ENCODE measurements around the gene NBL1. TPM values are rescaled to one million over a fixed set of nuclear protein-coding genes. Genes with fewer than 3 reads are reported as not detected.

Gene NBL1
- polyA plus RNA-seq, 3 donors, result 0.07 TPM; not detected in 2

GRCh38 chr1:19619697-19620384 lies 24.3 kb upstream of the NBL1 start:
- Histone ChIP-seq H3K27me3 (ENCODE audit: control insufficient read depth in 2 of 2, insufficient read depth in 2 of 2, low read length in 2 of 2) (no peaks in the 10 kb centered on the region), H3K36me3 (replicated peaks in 1 of 2; ENCODE audit: control insufficient read depth in 1 of 2, insufficient read depth in 2 of 2, low read length in 2 of 2) (peaks cover 22 to 71% of the 10 kb centered on the region in 2 donors), H4K20me1 (ENCODE audit: insufficient read depth, low read length) (peaks cover 72% of the 10 kb centered on the region), H3K4me3 (replicated peaks in 1 of 3; ENCODE audit: low read depth in 2 of 3, low read length in 3 of 3) (no peak overlapping the region), H3K4me1 (ENCODE audit: control insufficient read depth in 1 of 2, insufficient read depth in 2 of 2, low read length in 2 of 2) (no peaks in the 10 kb centered on the region), H3K9me3 (replicated peaks in 1 of 2; ENCODE audit: control insufficient read depth in 1 of 2, insufficient read depth in 1 of 2, low read length in 2 of 2) (no peaks in the 10 kb centered on the region), H3K4me2 (replicated peaks; ENCODE audit: extremely low read depth, low read length, poor library complexity, severe bottlenecking) (no peak overlapping the region), H3K9ac (ENCODE audit: insufficient read depth, low read length, poor library complexity, severe bottlenecking) (no peak overlapping the region), H3K27ac (ENCODE audit: low read depth in 1 of 2, low read length in 2 of 2) (no peak overlapping the region), H3K79me2 (ENCODE audit: insufficient read depth, low read length) (peaks cover 25% of the 10 kb centered on the region), H2AFZ (ENCODE audit: insufficient read depth, low read depth, low read length, poor library complexity, severe bottlenecking) (no peak overlapping the region)
- no CpG with 5 or more reads among the region's 3 CpGs for WGBS (ENCODE audit: insufficient coverage)
- Mint-ChIP-seq H3K36me3 (peaks cover 33 to 49% of the 10 kb centered on the region in 2 donors), H3K4me1 (no peaks in the 10 kb centered on the region), H3K9me3 (no peaks in the 10 kb centered on the region), H3K27ac (no peak overlapping the region), H3K4me3 (no peak overlapping the region), H3K27me3 (ENCODE audit: low read depth in 3 of 3) (no peaks in the 10 kb centered on the region)
- no peak for DNase-seq
- intact Hi-C loops (cut with micrococcal nuclease), result no loop called here
- TF ChIP-seq, protein P1, sequence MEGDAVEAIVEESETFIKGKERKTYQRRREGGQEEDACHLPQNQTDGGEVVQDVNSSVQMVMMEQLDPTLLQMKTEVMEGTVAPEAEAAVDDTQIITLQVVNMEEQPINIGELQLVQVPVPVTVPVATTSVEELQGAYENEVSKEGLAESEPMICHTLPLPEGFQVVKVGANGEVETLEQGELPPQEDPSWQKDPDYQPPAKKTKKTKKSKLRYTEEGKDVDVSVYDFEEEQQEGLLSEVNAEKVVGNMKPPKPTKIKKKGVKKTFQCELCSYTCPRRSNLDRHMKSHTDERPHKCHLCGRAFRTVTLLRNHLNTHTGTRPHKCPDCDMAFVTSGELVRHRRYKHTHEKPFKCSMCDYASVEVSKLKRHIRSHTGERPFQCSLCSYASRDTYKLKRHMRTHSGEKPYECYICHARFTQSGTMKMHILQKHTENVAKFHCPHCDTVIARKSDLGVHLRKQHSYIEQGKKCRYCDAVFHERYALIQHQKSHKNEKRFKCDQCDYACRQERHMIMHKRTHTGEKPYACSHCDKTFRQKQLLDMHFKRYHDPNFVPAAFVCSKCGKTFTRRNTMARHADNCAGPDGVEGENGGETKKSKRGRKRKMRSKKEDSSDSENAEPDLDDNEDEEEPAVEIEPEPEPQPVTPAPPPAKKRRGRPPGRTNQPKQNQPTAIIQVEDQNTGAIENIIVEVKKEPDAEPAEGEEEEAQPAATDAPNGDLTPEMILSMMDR (IDR thresholded peaks at IDR 0.05), result no peak

- no peak overlapping the region for H3K4me2 ChIP-seq (replicated peaks; ENCODE audit: extremely low read depth, low read length, poor library complexity, severe bottlenecking)
- no peaks in the 10 kb centered on the region for H3K27me3 ChIP-seq (ENCODE audit: control insufficient read depth in 2 of 2, insufficient read depth in 2 of 2, low read length in 2 of 2)
- H3K27ac Mint-ChIP-seq, result no peak overlapping the region
- H3K36me3 ChIP-seq (replicated peaks in 1 of 2; ENCODE audit: control insufficient read depth in 1 of 2, insufficient read depth in 2 of 2, low read length in 2 of 2), result peaks cover 30 to 72% of the 10 kb centered on the region in 2 donors
- no peak overlapping the region for H3K4me3 ChIP-seq (replicated peaks in 1 of 3; ENCODE audit: low read depth in 2 of 3, low read length in 3 of 3)
- DNase-seq, result no peak
- H3K4me1 ChIP-seq (ENCODE audit: control insufficient read depth in 1 of 2, insufficient read depth in 2 of 2, low read length in 2 of 2), result no peaks in the 10 kb centered on the region
- TF ChIP-seq, protein P1 (IDR thresholded peaks at IDR 0.05), result no peak
- H3K4me1 Mint-ChIP-seq, result no peaks in the 10 kb centered on the region
- peaks cover 64% of the 10 kb centered on the region for H4K20me1 ChIP-seq (ENCODE audit: insufficient read depth, low read length)
- intact Hi-C loops (cut with micrococcal nuclease), result no loop called here
- H3K27ac ChIP-seq (ENCODE audit: low read depth in 1 of 2, low read length in 2 of 2), result no peak overlapping the region
- peaks cover 34 to 49% of the 10 kb centered on the region in 2 donors for H3K36me3 Mint-ChIP-seq
- H3K27me3 Mint-ChIP-seq (ENCODE audit: low read depth in 3 of 3), result no peaks in the 10 kb centered on the region
- no peak overlapping the region for H3K9ac ChIP-seq (ENCODE audit: insufficient read depth, low read length, poor library complexity, severe bottlenecking)
- 100% methylated on average over 1 of the region's 3 CpGs for WGBS (ENCODE audit: insufficient coverage)
- no peak overlapping the region for H2AFZ ChIP-seq (ENCODE audit: insufficient read depth, low read depth, low read length, poor library complexity, severe bottlenecking)
- H3K9me3 ChIP-seq (replicated peaks in 1 of 2; ENCODE audit: control insufficient read depth in 1 of 2, insufficient read depth in 1 of 2, low read length in 2 of 2), result no peaks in the 10 kb centered on the region
- H3K79me2 ChIP-seq (ENCODE audit: insufficient read depth, low read length), result peaks cover 25% of the 10 kb centered on the region
- no peak overlapping the region for H3K4me3 Mint-ChIP-seq
- H3K9me3 Mint-ChIP-seq, result no peaks in the 10 kb centered on the region
Observed at GRCh38 chr1:19620786-19621185, 23.3 kb upstream of the NBL1 start.
